Germinal center (tissue), 1 donor: ENCODE results near the gene VWA1.
"Not testable (repeated sequence)": the region's sequence is repeated elsewhere in the genome, so short reads cannot be mapped to it uniquely, and the experiment has no call there.

Experiments used
- DNase-seq: peaks from one replicate; pipeline ENCODE4 v3.0.0; 2012; ENCODE audit warnings: mixed read lengths, low spot score

Gene VWA1

DNA sequence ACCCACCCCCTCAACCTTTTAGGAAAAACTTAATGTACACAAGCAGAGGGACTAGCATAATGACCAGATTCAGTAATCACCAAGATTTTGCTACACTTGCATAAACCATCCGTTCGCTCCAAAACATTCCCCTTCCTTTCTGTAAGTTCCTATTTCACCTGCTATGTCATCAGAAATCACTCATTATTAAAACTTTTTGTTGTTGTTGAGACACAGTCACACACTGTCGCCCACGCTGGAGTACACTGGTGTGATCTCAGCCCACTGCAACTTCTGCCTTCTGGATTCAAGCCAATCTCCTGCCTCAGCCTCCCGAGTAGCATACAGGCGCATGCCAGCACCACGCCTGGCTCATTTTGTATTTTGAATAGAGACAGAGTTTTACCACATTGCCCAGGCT is 31.8 kb upstream of the VWA1 start:
- no peak for DNase-seq

DNA sequence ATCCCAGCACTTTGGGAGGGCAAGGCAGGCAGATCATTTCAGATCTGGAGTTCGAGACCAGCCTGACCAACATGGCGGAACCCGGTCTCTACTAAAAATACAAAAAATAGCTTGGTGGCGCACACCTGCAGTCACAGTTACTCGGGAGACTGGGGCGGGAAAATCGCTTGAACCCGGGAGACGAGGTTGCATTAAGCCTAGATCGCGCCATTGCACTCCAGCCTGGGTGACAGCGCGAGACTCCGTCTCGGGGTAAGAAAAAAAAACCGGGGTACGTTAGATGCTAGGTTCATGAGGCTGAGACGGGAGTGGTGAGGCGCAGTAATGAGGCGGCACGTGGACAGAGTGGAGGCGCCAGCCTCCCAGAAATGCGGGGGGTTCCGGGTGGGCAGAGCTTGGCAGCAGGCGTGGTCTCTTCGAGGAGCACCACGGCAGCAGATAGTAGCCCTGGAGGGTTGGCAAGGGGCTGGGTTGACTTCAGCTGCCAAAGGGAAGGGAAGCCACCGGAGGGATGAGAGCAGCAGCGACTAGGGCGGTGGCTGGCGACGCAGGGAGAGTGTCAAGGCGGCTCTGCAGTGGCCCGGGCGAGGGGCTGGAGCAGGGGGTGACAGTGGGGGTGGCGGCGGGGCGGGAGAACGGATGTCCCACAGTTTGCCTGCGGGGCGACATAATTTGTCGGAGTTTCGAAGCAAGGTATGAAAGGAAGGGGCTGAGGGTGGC is 29.2 kb upstream of the VWA1 start:
- DNase-seq = no peak

DNA sequence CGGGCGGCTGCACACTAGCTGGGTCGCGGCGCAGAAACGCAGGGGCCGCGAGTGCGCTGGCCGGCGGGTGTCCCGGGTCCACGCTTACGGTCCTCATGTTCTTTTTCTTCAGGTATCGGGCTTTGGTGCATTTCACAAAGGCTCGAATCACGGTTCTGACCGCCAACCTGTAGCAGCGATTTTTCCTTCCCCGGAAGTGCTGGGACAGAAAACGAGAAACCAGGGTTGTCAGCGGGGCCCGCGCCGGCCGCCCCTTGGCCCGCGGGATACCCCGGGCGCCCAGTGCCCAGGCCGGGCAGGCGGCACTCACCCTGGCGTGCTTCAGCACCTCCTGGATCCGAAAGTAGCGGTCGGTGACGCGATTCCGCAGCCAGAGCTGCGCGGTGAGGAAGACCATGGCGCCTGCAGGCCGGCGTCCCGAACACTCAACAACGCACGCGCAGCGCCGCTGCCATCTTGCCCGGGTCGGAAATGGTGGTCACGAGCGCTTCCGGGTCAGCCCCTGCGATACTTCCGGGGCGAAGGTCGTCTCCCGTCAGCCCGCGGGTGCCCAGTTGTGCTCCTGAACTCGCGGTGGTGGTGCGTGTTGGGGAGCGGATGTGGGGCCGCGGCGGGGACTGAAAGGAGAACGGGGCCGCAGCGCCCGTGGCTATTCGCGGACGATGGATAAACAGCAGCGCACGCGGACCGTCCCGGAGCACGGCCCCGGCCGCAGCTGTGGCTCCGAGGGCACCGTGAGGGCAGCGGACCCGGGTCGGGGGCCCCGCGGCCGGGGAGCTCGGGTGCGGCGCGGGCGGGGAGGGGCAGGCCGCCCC is 28.5 kb upstream of the VWA1 start, which contains the start of gene MRPL20:
Gene MRPL20 (minus strand): TSS at position 473 of the 815 bp plus-strand sequence. CDS start 76 bp downstream, at position 397.
- DNase-seq = peak; percentile 93

DNA sequence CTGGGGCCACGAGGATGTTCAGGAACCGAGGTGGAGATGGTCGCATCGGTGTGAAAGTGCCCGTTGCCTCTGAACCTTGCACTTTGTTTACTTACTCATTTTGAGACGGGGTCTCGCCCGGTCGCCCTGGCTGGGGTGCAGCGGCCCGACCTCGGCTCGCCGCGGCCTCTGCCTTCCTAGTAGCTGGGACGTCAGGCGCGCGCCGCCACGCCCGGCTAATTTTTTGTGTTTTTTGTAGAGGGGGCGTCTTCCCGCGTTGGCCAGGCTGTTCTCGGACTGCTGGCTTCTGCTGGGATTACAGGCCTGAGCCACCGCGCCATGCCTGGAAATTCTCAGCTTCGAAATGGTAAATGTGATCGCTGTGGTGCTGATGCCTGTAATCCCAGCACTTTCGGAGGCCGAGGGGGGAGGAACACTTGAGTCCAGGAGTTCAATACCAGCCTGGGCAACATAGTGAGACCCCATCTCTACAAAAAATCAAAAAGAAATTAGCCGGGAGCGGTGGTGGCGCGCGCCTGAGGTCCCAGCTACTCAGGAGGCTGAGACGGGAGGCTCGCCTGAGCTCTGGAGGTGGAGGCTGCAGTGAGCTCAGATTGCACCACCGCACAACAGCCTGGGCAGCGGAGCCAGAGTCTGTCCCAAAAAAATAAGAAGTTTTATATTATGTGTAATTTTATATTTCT is 27.7 kb upstream of the VWA1 start:
- no peak for DNase-seq

DNA sequence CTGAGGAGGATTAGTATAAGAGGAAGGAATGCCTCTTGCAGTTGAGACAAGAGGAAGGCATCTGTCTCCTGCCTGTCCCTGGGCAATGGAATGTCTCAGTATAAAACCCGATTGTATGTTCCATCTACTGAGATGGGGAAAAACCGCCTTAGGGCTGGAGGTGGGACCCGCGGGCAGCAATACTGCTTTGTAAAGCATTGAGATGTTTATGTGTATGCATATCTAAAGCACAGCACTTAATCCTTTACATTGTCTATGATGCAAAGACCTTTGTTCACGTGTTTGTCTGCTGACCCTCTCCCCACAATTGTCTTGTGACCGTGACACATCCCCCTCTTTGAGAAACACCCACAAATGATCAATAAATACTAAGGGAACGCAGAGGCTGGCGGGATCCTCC is 25.3 kb upstream of the VWA1 start:
- DNase-seq = not testable (repeated sequence)

DNA sequence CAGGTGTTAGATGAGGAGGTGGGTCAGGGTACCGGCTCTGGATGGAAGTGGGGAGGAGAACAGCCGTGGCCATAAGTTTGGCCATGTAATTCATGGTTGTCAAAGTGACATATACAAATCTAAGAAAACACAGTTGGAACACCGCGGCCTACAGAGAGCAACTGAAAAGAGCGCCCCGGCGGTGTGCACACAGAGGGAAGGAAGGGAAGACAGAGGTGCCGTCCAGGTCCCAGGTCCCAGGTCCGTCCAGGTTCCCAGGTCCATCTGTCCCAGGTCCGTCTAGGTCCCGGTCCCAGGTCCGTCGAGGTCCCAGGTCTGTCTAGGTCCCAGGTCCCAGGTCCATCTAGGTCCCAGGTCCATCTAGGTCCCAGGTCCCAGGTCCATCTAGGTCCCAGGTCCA is 23.9 kb upstream of the VWA1 start:
- DNase-seq = no peak

DNA sequence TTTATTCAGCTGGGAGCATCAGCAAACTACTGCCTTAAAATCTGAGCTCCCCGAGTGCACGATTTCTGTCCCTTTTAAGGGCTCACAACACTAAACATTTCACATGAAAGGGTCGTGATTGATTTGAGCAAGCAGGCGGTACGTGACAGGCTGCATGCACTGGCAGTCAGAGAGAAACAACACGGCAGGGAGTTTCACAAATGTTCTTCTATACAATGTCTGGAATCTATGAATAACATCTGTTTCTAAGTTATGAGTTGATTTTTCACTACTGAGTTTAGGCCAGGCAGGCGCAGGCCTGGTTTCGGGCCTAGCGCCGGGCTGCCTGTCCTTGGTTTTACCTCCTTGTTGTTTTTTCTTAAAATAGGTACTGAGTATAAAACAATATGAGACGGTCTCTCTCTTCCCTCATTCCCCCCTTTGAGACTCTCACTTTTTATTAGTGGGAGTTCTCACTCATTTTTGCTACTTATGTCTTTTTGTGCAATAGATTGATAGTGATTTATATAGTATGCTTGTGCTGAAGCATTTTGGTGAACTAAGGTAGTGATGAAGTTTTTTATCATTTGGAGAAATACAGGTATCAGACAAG is 23.1 kb upstream of the VWA1 start:
- not testable (repeated sequence) for DNase-seq

DNA sequence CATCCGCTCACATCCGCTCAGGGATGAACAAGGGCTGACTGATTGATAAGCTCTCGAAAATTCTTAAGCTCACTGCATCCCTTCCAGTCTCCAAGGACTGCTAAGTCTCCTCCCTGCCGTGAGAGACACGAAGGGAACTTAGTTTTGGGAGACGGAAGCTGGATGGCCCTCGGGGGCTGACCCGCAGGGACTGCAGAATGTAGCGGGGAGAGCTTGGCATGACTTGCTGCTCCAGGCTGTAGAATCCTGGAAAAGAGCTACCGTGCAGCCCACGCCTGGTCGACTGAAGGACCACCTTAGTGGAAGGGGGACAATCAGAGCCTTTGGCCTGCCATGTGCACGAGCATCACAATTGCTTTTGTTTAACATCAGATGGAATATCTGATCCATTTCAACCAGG is 19.7 kb upstream of the VWA1 start:
- DNase-seq = no peak

DNA sequence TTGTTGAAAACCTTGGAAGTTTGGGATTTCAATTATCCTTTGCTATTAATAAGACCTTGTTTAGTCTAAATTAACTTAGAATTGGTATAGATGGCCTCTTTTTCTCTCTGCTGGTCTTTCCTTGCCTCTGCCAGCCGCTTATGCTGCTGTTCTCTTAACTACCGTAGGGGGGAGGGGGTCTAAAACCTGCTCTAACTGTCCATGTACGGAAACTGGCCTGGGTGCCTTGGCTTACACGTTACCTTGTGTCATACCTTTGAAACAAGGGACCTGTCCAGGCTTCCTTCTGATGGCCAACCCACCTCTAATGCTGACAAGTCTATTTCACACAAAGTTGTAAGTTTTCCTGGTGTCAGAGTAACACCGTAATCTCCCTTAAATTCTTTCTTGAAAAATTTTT is 18.1 kb upstream of the VWA1 start:
- DNase-seq = not testable (repeated sequence)

DNA sequence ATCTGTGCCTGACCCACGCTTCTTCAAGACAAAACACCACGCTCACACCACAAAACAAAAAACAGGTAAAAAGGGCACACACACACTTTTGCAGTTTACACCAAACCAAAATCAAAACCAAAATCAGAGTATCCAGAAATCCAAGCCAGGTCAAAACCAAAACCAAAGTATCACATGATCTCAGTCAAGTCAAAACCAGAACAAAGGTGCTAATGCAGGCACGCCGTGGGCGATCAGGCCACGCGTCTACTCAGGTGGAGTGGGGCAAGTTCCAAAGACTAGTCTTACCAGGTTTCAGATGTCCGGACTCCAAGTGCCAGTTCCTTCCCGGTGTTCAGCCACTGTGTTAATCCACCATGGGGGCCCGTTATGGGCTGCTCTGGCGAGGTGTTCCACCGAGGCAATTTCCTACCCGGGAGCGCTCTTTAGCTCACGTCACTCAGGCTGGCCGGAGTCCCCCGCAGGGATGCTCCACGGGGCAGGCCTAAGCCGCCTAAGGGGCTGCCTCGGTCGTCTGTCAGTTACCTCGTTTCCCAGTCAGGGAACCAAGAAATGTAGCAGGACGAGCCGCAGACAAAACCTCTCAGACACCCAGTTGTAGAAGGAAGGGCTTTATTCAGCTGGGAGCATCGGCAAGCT is 17.5 kb upstream of the VWA1 start:
- not testable (repeated sequence) for DNase-seq

DNA sequence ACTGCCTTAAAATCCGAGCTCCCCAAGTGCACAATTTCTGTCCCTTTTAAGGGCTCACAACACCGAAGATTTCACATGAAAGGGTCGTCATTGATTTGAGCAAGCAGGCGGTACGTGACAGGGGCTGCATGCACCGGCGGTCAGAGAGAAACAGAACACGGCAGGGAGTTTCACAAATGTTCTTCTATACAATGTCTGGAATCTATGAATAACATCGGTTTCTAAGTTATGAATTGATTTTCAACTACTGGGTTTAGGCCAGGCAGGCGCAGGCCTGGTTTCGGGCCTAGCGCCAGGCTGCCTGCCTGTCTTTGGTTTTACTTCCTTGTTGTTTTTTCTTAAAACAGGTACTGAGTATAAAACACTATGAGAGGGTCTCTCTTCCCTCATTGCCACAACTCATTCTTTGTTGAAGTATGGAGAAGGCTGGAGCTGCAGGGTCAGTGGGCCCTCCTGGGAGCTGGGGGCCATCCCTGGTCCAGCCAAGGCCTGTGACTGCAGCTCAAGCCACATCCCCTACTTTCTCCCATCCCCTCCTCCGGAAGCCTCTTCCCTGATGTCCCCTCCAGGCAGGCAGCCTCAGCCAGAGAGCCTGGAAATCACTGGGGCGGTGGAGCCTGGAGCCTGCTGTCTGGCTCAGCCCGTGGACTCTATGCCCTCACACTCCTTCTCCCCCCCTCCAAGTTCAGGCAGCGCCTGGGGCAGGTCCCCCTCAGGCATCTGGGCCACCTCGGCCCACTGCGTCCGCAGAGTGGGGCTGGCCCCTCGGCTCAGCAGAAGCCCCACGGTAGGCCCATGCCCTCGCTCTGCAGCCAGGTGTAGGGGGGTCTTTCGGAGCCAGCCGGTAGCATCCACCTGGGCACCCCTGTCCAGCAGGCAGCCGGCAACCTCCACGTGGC is 16.8 kb upstream of the VWA1 start:
- DNase-seq = no peak

DNA sequence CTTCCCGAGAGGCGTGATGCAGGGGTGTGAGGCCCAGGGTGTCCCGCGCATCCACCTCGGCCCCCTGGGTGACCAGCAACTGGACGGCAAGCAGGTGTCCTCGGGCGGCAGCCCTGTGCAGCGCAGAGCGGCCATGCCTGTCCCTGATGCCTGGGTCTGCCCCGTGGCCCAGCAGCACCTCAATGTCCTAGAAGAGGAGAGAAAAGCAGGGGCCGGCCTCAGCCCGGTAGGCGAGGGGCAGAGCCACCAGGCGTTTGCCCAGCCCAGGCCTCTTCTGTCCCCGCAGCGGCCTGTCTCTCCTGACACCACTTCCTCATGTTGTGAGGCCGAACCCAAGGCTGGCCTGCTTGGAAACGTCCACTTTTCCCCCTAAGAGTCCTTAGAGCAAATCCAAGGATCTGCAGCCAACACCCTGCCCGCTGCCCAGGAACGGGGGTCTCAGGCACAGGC is 16.1 kb upstream of the VWA1 start:
- no peak for DNase-seq

DNA sequence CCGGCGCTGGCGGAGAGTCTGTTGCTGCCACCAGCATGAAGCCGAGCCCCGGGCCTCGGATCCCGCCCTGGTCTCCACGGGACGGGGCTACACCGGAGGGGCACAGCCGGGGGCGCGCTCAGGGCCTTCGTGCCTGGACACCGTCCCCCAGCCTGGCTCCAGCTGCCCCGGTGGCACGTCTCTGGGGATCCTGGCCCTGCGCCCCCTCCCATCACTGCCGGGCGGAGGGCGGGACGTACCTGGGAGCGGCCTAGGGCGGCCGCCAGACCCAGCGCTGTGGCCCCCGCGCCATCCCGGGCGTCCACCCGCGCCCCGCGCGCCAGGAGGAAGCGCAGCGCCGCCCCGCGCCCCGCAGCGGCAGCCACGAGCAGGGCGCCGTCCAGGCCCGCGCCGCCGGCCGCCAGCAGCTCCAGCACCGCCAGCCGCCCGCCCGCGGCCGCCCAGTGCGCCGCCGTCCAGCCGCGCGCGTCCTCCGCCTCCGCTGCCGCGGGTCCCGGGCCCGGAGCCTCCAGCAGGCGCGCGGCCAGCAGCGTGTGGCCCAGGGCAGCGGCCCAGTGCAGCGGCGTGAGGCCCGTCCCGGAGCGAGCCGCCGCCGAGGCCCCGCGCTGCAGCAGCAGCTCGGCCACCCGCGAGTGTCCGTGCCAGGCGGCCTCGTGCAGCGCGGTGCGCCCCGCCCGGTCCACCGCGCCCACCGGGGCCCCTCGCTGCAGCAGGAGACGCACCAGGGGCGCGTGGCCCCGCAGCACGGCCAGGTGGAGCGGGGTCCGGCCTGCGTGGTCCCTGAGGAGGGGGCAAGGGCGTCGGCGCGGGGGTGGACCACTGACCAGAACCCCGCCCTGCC is 15.5 kb upstream of the VWA1 start:
- DNase-seq = peak; percentile 3

DNA sequence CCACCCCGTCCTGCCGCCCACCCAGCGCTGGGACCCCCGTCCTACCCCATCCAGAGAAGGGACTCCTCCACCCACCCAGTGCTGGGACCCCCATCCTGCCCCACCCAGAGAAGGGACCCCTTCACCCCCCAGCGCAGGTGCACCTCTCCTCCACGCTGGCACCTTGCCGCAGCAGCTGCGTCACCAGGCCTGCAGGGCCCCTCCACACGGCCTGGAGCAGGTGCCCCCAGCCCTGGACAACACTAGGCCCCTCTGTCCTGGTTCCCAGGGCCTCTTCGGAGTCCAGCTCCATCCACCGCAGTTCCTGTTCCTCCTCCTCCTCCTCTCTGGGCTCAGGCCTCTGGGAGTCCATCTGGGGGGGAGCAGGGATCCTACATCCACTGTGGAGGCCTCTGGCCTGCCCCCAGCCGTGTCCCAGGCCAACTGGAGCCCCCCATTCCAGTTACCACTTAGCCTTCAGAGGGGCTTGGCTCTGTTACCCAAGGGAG is 14.8 kb upstream of the VWA1 start:
- DNase-seq = no peak

DNA sequence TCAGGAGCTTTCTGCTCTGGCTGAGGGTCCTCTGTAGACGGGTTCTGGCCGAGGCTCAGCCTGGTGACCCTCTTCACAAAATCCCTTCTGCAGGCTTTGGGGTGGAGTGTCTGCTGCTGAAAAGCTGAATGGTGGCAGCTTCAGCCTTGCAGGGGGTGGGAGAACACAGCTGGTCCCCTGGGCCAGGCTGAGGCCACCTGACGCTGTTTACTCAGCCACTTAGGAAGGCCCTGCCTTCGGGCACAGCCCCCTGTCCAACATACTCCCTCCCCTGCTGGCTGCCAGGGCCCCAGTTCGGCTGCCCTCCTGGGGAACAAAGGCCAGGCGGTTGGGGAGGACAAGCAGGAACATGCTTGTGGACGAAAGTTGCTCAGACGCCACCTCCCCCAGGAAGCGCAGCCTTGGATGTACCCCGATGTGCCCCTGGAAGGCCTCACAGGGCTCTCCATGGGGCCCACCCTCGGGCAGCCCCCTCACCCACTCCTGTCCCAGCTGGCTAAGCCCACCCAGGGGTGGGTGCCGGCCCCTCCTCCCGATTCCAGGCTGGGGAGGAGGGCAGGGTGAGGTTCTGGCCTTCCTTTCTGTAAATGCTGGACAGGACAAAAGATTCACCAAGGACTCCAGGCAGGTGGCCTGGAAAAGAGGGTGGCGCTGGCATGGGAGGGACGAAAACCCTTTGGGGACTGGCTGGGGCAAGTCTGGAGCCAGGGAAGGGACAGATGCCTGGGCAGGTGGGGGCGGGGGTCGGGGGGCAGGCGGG is 14.2 kb upstream of the VWA1 start, which contains the start of gene ANKRD65:
Gene ANKRD65 (minus strand): TSS at position 130 of the 760 bp plus-strand sequence. CDS start 271 bp downstream, outside the sequence.
- DNase-seq = no peak

DNA sequence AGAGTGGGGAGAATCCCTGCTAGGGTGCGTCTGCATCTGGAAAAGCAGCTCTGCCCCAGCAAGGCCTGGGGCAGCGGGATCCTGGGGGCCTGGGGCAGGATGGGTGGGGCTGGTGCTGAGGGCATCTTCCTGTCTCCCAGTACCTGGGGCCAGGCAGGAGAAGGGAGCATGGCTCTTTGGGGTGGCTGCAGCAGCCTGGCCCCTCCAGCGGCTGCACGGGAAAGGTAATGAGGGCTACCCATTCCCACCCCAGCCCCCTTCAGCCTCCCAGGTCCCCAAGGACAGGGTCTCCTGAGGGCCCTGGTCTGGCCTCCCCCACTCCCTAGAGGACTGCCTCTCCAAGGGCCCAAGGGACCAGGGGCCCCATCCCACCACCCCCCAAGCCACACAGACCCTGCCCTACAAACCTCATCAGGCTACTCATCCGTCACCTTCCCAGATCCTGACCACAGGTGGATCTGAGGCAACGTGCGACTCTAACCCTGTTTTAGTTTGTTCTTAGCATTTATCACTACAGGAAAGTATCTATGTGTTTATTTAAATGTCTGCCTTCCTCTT is 13.5 kb upstream of the VWA1 start:
- DNase-seq = no peak

DNA sequence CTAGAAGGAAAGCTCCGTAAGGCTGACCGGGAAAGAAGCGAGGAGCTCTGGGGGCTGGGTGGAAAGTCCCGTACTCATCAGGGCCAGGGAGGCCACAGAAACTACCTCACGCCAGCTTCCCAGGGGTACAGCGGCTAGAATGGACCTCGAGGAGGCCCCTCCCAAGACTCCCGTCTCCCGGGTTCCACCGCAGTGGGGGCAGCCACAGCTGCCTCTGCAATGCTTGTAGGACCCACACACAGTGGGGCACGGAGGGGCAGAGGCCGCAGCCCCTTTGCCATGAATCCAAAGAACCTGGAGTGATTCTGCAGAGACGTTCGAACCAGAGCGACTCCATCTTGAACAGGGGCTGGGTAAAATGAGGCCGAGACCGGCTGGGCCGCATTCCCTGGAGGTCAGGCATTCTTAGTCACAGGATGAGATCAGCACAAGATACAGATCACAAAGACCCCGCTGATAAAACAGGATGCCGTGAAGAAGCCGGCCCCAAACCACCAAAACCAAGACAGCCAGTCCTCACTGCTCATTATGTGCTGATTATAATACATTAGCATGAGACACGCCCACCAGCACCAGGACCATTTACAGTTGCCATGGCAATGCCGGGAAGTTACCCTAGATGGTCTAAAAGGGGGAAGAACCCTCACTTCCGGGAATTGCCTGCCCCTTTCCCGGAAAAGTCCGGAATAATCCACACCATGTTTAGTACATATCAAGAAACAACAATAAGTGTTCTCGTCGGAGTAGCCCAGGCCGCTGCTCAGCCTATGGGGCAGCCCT is 12.8 kb upstream of the VWA1 start:
- DNase-seq = no peak

DNA sequence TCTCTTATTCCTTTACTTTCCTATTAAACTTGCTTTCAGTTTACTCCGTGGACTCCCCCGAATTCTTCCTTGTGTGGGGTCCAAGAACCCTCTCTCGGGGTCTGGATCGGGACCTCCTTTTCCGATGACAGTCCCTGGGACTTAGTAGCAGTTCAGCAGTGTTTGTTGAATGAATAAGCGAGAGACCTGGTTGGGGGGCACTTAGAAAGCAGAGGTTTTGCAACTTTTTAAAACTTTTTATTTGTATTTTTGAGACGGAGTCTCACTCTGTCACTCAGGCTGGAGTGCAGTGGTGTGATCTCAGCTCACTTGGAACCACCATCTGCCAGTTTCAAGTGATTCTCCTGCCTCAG is 12.3 kb upstream of the VWA1 start:
- no peak for DNase-seq
